SU-DHL-6 (cell line): Measurements from ENCODE around the gene PILRA.
"Not testable (repeated sequence)": the region's sequence is repeated elsewhere in the genome, so short reads cannot be mapped to it uniquely, and the experiment has no call there.

Experiments used
- H2AFZ ChIP-seq: fragments of 200-600 bp; sonication (generic); 2 replicates; pipeline ENCODE4 v1.6.1; 2014; ENCODE audit warnings: low read depth, mild to moderate bottlenecking, moderate library complexity, mixed read lengths, antibody characterized with exemption, low read length; ENCODE audit not compliant: severe bottlenecking
- H3F3A ChIP-seq: fragments of 200-600 bp; shearing (Covaris generic); 2 replicates; pipeline ENCODE4 v1.6.0; 2016; ENCODE audit warnings: antibody characterized with exemption, mild to moderate bottlenecking; ENCODE audit not compliant: insufficient read depth
- H3K27ac ChIP-seq: fragments of 200-600 bp; sonication (generic); 2 replicates; pipeline ENCODE4 v1.5.1; 2016; ENCODE audit warnings: low read depth, mild to moderate bottlenecking, low read length, moderate library complexity, mixed read lengths
- H3K27me3 ChIP-seq: fragments of 200-600 bp; sonication (generic), shearing (Covaris generic); 2 replicates; pipeline ENCODE4 v1.6.0; 2014; ENCODE audit warnings: mild to moderate bottlenecking, low read length
- H3K36me3 ChIP-seq: fragments of 200-600 bp; sonication (generic); 2 replicates; pipeline ENCODE4 v1.6.1; 2014; ENCODE audit warnings: mild to moderate bottlenecking, low read length, mixed read lengths
- H3K4me2 ChIP-seq: fragments of 300-600, 200-600 bp; shearing (Covaris generic), sonication (generic); 2 replicates; pipeline ENCODE4 v1.6.0; 2014; ENCODE audit warnings: low read length, low read depth, mild to moderate bottlenecking; ENCODE audit not compliant: poor library complexity, severe bottlenecking
- H3K4me3 ChIP-seq: fragments of 200-600 bp; sonication (generic); 2 replicates; pipeline ENCODE4 v1.5.1; 2014; ENCODE audit warnings: antibody characterized with exemption, low read length, mild to moderate bottlenecking, mixed read lengths; ENCODE audit not compliant: insufficient read depth, poor library complexity, severe bottlenecking
- H3K79me2 ChIP-seq: fragments of 200-600 bp; sonication (generic); 2 replicates; pipeline ENCODE4 v1.6.1; 2014; ENCODE audit warnings: mild to moderate bottlenecking, low read length, moderate library complexity; ENCODE audit not compliant: insufficient read depth
- H3K9ac ChIP-seq: fragments of 200-600 bp; sonication (generic); 2 replicates; pipeline ENCODE4 v1.7.0; 2014; ENCODE audit warnings: mild to moderate bottlenecking, low read length
- H3K9me2 ChIP-seq: fragments of 200-600 bp; sonication (generic); replicated peaks from 2 replicates; pipeline ENCODE4 v1.6.1; 2014; ENCODE audit warnings: low read length; ENCODE audit not compliant: insufficient read depth
- H3K9me3 ChIP-seq: fragments of 200-600 bp; sonication (generic); 2 replicates; pipeline ENCODE4 v1.6.1; 2014; ENCODE audit warnings: low read length, mixed read lengths; ENCODE audit not compliant: insufficient read depth
- H4K20me1 ChIP-seq: fragments of 200-600 bp; sonication (generic); 2 replicates; pipeline ENCODE4 v1.6.1; 2014; ENCODE audit warnings: low read depth, mild to moderate bottlenecking, antibody characterized with exemption, low read length, moderate library complexity, mixed read lengths
- EZH2phosphoT487 ChIP-seq: fragments of 200-600 bp; sonication (generic), shearing (Covaris generic); conservative IDR thresholded peaks from 2 replicates; pipeline ENCODE4 v1.6.1; 2018; ENCODE audit warnings: mild to moderate bottlenecking, antibody characterized with exemption, low read length, moderate library complexity, mixed read lengths
- TF ChIP-seq, protein P1 (sequence below): fragments of 200-600 bp; sonication (generic); IDR thresholded peaks from one replicate; pipeline ENCODE4 v1.5.1; 2017; ENCODE audit warnings: antibody characterized with exemption, mild to moderate bottlenecking, low read length, moderate library complexity; ENCODE audit not compliant: insufficient read depth, poor library complexity, severe bottlenecking

Gene PILRA

DNA sequence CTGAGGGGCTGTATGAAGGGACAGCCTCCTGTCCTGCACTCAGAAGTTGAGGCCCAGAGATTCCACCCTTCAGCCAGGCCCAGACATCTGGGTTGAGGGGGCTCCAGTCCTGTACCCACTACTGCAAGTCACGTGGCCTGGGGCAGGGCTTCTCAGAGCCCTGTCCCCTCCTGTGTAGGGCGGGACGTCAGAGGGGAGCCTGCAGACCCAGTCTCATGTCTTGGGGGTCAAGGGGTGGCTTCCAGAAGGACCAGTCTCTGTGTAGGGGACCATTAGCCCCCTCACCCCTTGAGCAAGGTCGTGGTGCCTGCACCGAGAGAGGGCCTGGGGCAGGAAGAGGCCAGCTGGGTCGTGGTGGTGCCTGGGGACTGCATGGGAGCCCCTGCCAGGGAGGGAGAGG, 593 bp upstream of the PILRA start:
- no peak overlapping the region for H3K4me2 ChIP-seq
- H4K20me1 ChIP-seq: no peaks in the 10 kb centered on the region
- H3K27ac ChIP-seq: no peak overlapping the region
- no peak overlapping the region for H3K4me3 ChIP-seq
- H3K9me2 ChIP-seq: no peaks in the 10 kb centered on the region
- H3K79me2 ChIP-seq: no peaks in the 10 kb centered on the region
- TF ChIP-seq, protein P1, sequence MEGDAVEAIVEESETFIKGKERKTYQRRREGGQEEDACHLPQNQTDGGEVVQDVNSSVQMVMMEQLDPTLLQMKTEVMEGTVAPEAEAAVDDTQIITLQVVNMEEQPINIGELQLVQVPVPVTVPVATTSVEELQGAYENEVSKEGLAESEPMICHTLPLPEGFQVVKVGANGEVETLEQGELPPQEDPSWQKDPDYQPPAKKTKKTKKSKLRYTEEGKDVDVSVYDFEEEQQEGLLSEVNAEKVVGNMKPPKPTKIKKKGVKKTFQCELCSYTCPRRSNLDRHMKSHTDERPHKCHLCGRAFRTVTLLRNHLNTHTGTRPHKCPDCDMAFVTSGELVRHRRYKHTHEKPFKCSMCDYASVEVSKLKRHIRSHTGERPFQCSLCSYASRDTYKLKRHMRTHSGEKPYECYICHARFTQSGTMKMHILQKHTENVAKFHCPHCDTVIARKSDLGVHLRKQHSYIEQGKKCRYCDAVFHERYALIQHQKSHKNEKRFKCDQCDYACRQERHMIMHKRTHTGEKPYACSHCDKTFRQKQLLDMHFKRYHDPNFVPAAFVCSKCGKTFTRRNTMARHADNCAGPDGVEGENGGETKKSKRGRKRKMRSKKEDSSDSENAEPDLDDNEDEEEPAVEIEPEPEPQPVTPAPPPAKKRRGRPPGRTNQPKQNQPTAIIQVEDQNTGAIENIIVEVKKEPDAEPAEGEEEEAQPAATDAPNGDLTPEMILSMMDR: no peak
- TF ChIP-seq EZH2phosphoT487: no peak
- H3K36me3 ChIP-seq: no peaks in the 10 kb centered on the region
- H3F3A ChIP-seq: peaks cover 25% of the 10 kb centered on the region
- H3K9me3 ChIP-seq: no peaks in the 10 kb centered on the region
- no peak overlapping the region for H2AFZ ChIP-seq
- H3K27me3 ChIP-seq: no peaks in the 10 kb centered on the region
- no peak overlapping the region for H3K9ac ChIP-seq

DNA sequence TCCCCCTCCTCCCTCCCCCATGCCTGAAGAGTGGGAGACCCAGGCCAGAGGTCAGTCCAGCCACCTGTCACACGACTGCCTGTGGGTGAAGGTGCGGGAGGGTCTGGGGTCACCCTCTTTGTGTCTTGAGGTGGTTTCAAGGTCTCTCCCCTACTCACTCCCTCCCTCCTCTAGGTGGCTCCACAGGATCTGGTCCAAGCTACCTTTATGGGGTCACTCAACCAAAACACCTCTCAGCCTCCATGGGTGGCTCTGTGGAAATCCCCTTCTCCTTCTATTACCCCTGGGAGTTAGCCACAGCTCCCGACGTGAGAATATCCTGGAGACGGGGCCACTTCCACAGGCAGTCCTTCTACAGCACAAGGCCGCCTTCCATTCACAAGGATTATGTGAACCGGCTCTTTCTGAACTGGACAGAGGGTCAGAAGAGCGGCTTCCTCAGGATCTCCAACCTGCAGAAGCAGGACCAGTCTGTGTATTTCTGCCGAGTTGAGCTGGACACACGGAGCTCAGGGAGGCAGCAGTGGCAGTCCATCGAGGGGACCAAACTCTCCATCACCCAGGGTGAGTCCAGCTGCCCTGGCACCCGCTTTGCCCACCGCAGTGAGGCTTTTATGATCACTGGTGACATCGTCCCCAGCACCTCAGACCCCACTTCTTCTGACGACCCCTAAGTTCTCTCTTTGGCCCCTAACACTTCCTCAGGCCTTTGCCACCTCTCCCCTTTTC, 747 bp downstream of the PILRA start:
- not testable (repeated sequence) for H4K20me1 ChIP-seq, H3K36me3 ChIP-seq, H2AFZ ChIP-seq, H3K27ac ChIP-seq, H3K4me3 ChIP-seq, H3K9me3 ChIP-seq, H3K79me2 ChIP-seq, H3K27me3 ChIP-seq, H3K9ac ChIP-seq, H3K4me2 ChIP-seq, H3K9me2 ChIP-seq
- peaks cover 11% of the 10 kb centered on the region for H3F3A ChIP-seq
- TF ChIP-seq, protein P1: peak; percentile 28

DNA sequence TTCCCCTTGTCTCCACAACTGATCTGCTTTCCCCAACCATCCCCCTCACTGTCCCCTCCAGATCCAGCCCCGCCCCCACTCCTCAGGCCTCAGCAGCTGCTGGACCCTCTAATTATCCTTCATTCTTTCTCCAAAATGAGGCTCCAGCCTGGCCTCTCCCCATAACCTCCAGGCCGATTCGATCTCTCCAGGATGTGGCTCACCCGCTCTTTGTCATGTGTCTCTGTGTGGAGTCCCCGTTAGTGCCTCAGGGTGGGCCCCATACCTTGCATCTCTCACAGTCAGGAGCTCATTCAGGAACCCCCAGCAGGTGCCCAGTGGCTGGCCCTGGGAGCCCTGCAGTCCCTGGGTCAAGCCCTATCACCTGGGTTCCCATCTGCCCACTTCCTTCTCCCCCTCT, 1.3 kb downstream of the PILRA start:
- no peaks in the 10 kb centered on the region for H3K27me3 ChIP-seq
- no peak overlapping the region for H2AFZ ChIP-seq
- H3K27ac ChIP-seq: no peak overlapping the region

More for the DNA sequence above, 1.3 kb downstream of the PILRA start:
- H3K9me2 ChIP-seq: no peaks in the 10 kb centered on the region
- H3K4me2 ChIP-seq: no peak overlapping the region
- TF ChIP-seq, protein P1: no peak
- no peak for TF ChIP-seq EZH2phosphoT487
- no peak overlapping the region for H3K4me3 ChIP-seq
- no peaks in the 10 kb centered on the region for H3K36me3 ChIP-seq
- no peaks in the 10 kb centered on the region for H3K79me2 ChIP-seq
- no peaks in the 10 kb centered on the region for H3K9me3 ChIP-seq
- no peaks in the 10 kb centered on the region for H4K20me1 ChIP-seq
- peaks cover 6% of the 10 kb centered on the region; the same call in 1 of the 2 replicates for H3F3A ChIP-seq
- no peak overlapping the region for H3K9ac ChIP-seq
